NAMALWA (cell line): Measurements from ENCODE around the gene AIF1L.

Source experiments
- DNase-seq: peaks from one replicate; pipeline ENCODE4 v3.0.0-alpha.2; 2015; ENCODE audit warnings: low spot score

The AIF1L gene

GRCh38 chr9:131078427-131079366, 17.6 kb upstream of the AIF1L start:
- no peak for DNase-seq

GRCh38 chr9:131080589-131080988, 15.7 kb upstream of the AIF1L start:
- no peak for DNase-seq

- no peak for DNase-seq
Observed at GRCh38 chr9:131081868-131082267, 14.5 kb upstream of the AIF1L start.

- no peak for DNase-seq
Observed at GRCh38 chr9:131082774-131083512, 13.4 kb upstream of the AIF1L start.

GRCh38 chr9:131084661-131085369, 11.5 kb upstream of the AIF1L start:
- no peak for DNase-seq

- no peak for DNase-seq
Observed at GRCh38 chr9:131085370-131086122, 10.8 kb upstream of the AIF1L start.

GRCh38 chr9:131087354-131087893, 8.9 kb upstream of the AIF1L start:
- no peak for DNase-seq

- no peak for DNase-seq
Observed at GRCh38 chr9:131090025-131090787, 6.1 kb upstream of the AIF1L start.

GRCh38 chr9:131091352-131091992, 4.9 kb upstream of the AIF1L start:
- DNase-seq, result no peak

GRCh38 chr9:131092030-131092429, 4.3 kb upstream of the AIF1L start:
- DNase-seq, result no peak

GRCh38 chr9:131092548-131093440, 3.5 kb upstream of the AIF1L start:
- DNase-seq, result no peak

GRCh38 chr9:131094015-131094414, 2.3 kb upstream of the AIF1L start:
- no peak for DNase-seq

GRCh38 chr9:131094622-131095021, 1.7 kb upstream of the AIF1L start:
- no peak for DNase-seq

- DNase-seq, result no peak
Observed at GRCh38 chr9:131095666-131096268, 564 bp upstream of the AIF1L start.

GRCh38 chr9:131097126-131097947, 1.0 kb downstream of the AIF1L start:
- DNase-seq, result no peak

GRCh38 chr9:131097948-131098278, 1.6 kb downstream of the AIF1L start:
- DNase-seq, result no peak

- DNase-seq, result no peak
Observed at GRCh38 chr9:131098391-131099101, 2.2 kb downstream of the AIF1L start.
